IMR-90 (cell line): ENCODE measurements around the gene ARHGEF38. TPM values are rescaled to one million over a fixed set of nuclear protein-coding genes. Genes with fewer than 3 reads are reported as not detected.

Experiments
- ATAC-seq: fragments of 200-7000 bp; cut with Tn5 transposase; 2 replicates; pipeline ENCODE4 v1.9.1; 2020; ENCODE audit warnings: low read depth, mild to moderate bottlenecking, moderate library complexity
- BruUV-seq: library from RNA; stranded (reverse); fragments of 400-500 nt; replicated peaks from 2 replicates; lab custom pipeline; 2021; lab: Mats Ljungman, UMichigan
- CTCF ChIA-PET: fragments of 300-600 bp; formaldehyde crosslinking; extraction: SDS; loops from one replicate; lab custom pipeline; 2021; ENCODE audit warnings: antibody characterized with exemption; lab: Yijun Ruan, JAX
- POLR2A ChIA-PET: fragments of 300-600 bp; sonication (Branson Sonifier 250); formaldehyde crosslinking; loops from one replicate; lab custom pipeline; 2022; ENCODE audit warnings: antibody characterized with exemption; ENCODE audit not compliant: unreplicated experiment; lab: Charles Lee
- DNase-seq: peaks from one replicate; pipeline ENCODE4 v3.0.0; 2013
- H2AFZ ChIP-seq: replicated peaks from 2 replicates; pipeline ENCODE3; 2013; ENCODE audit warnings: low read length, mild to moderate bottlenecking; ENCODE audit not compliant: poor library complexity
- H2AK5ac ChIP-seq: 2 replicates; pipeline ENCODE4 v1.6.1; 2013; ENCODE audit warnings: low read depth, low read length, inconsistent platforms
- H2AK9ac ChIP-seq: replicated peaks from 2 replicates; pipeline ENCODE3; 2013; ENCODE audit warnings: mild to moderate bottlenecking, low read depth, low read length, moderate library complexity; ENCODE audit not compliant: poor library complexity
- H2BK120ac ChIP-seq: 2 replicates; pipeline ENCODE4 v1.6.1; 2013; ENCODE audit warnings: low read depth, low read length, inconsistent platforms
- H2BK15ac ChIP-seq: 3 replicates; pipeline ENCODE4 v1.6.1; 2013; ENCODE audit warnings: low read depth, low read length, inconsistent platforms
- H2BK20ac ChIP-seq: 2 replicates; pipeline ENCODE4 v1.6.1; 2013; ENCODE audit warnings: low read depth, mild to moderate bottlenecking, inconsistent platforms, low read length, moderate library complexity
- H2BK5ac ChIP-seq: 2 replicates; pipeline ENCODE4 v1.6.1; 2013; ENCODE audit warnings: mild to moderate bottlenecking, low read depth, low read length, inconsistent platforms; ENCODE audit not compliant: poor library complexity, severe bottlenecking
- H3K14ac ChIP-seq: replicated peaks from 2 replicates; pipeline ENCODE4 v1.6.1; 2013; ENCODE audit warnings: low read depth, low read length, inconsistent platforms
- H3K18ac ChIP-seq: 2 replicates; pipeline ENCODE4 v1.6.1; 2013; ENCODE audit warnings: low read depth, low read length, control low read depth
- H3K23ac ChIP-seq: 2 replicates; pipeline ENCODE4 v1.6.1; 2013; ENCODE audit warnings: low read depth, low read length, inconsistent platforms
- H3K27ac ChIP-seq: 2 replicates; pipeline ENCODE4 v1.5.1; 2013; ENCODE audit warnings: mild to moderate bottlenecking, control low read depth, low read length; ENCODE audit not compliant: insufficient read depth
- H3K27me3 ChIP-seq: 2 replicates; pipeline ENCODE4 v1.6.1; 2013; ENCODE audit warnings: low read length; ENCODE audit not compliant: control insufficient read depth, insufficient read depth
- H3K36me3 ChIP-seq: 2 replicates; pipeline ENCODE4 v1.6.1; 2013; ENCODE audit warnings: low read length, mixed read lengths; ENCODE audit not compliant: control insufficient read depth, insufficient read depth
- H3K4ac ChIP-seq: 2 replicates; pipeline ENCODE4 v1.6.1; 2013; ENCODE audit warnings: low read depth, low read length, inconsistent platforms
- H3K4me1 ChIP-seq: 2 replicates; pipeline ENCODE4 v1.6.1; 2013; ENCODE audit warnings: low read length, mixed read lengths; ENCODE audit not compliant: control insufficient read depth, insufficient read depth
- H3K4me2 ChIP-seq: 2 replicates; pipeline ENCODE4 v1.6.1; 2013; ENCODE audit warnings: low read depth, mild to moderate bottlenecking, control low read depth, low read length, moderate library complexity
- H3K4me3 ChIP-seq: 2 replicates; pipeline ENCODE4 v1.5.1; 2013; ENCODE audit warnings: low read depth, mild to moderate bottlenecking, control low read depth, low read length, moderate library complexity; ENCODE audit not compliant: insufficient read depth
- H3K56ac ChIP-seq: 2 replicates; pipeline ENCODE4 v1.6.1; 2013; ENCODE audit warnings: low read length, inconsistent platforms; ENCODE audit not compliant: insufficient read depth; ENCODE audit errors: extremely low read depth
- H3K79me1 ChIP-seq, 2 experiments: 2 replicates each; pipeline ENCODE4 v1.6.1; 2013; ENCODE audit warnings: low read length in 2 of 2, inconsistent platforms in 1 of 2, low read depth in 1 of 2
- H3K9ac ChIP-seq: 2 replicates; pipeline ENCODE4 v1.6.1; 2013; ENCODE audit warnings: low read depth, low read length, control low read depth
- H3K9me1 ChIP-seq: 2 replicates; pipeline ENCODE4 v1.6.1; 2013; ENCODE audit warnings: low read length, inconsistent platforms; ENCODE audit not compliant: insufficient read depth
- H3K9me3 ChIP-seq: 2 replicates; pipeline ENCODE4 v1.6.1; 2013; ENCODE audit warnings: low read length; ENCODE audit not compliant: control insufficient read depth, insufficient read depth
- H4K20me1 ChIP-seq: 2 replicates; pipeline ENCODE4 v1.6.1; 2013; ENCODE audit warnings: low read length, inconsistent platforms; ENCODE audit not compliant: insufficient read depth
- H4K5ac ChIP-seq: 2 replicates; pipeline ENCODE4 v1.6.1; 2013; ENCODE audit warnings: mild to moderate bottlenecking, low read depth, low read length, control low read depth
- H4K8ac ChIP-seq, 2 experiments: 2 replicates each; pipeline ENCODE4 v1.6.1; 2013; ENCODE audit warnings: low read depth in 2 of 2, low read length in 2 of 2, control low read depth in 1 of 2, inconsistent platforms in 1 of 2
- H4K91ac ChIP-seq: 2 replicates; pipeline ENCODE4 v1.6.1; 2013; ENCODE audit warnings: low read depth, low read length, inconsistent platforms; ENCODE audit not compliant: insufficient read depth
- CEBPB ChIP-seq: IDR thresholded peaks from 2 replicates; pipeline ENCODE4 v1.6.1; 2012; ENCODE audit warnings: low read depth, low read length, improper control_type of control experiment
- CHD1 ChIP-seq: IDR thresholded peaks from 2 replicates; pipeline ENCODE4 v1.6.1; 2012; ENCODE audit warnings: low read depth, low read length, improper control_type of control experiment
- CTCF ChIP-seq: conservative IDR thresholded peaks from 2 replicates; pipeline ENCODE4 v1.5.1; 2012; ENCODE audit warnings: mild to moderate bottlenecking, low read depth, low read length, improper control_type of control experiment
- ELK1 ChIP-seq: fragments of 150-350 bp; IDR thresholded peaks from 2 replicates; pipeline ENCODE4 v1.6.1; 2016; ENCODE audit warnings: low read depth, mild to moderate bottlenecking, low read length, moderate library complexity, borderline replicate concordance
- MAFK ChIP-seq: IDR thresholded peaks from 2 replicates; pipeline ENCODE4 v1.6.1; 2012; ENCODE audit warnings: low read depth, low read length, improper control_type of control experiment
- MAZ ChIP-seq: IDR thresholded peaks from 2 replicates; pipeline ENCODE4 v1.6.1; 2012; ENCODE audit warnings: low read depth, mild to moderate bottlenecking, low read length, improper control_type of control experiment, moderate library complexity, borderline replicate concordance
- MXI1 ChIP-seq: IDR thresholded peaks from 2 replicates; pipeline ENCODE4 v1.6.1; 2012; ENCODE audit warnings: low read depth, mild to moderate bottlenecking, low read length, moderate library complexity, borderline replicate concordance
- POLR2A ChIP-seq: IDR thresholded peaks from 2 replicates; pipeline ENCODE4 v1.6.1; 2012; ENCODE audit warnings: mild to moderate bottlenecking, low read depth, low read length
- RAD21 ChIP-seq: IDR thresholded peaks from 2 replicates; pipeline ENCODE4 v1.6.1; 2012; ENCODE audit warnings: low read length, improper control_type of control experiment
- RCOR1 ChIP-seq: IDR thresholded peaks from 2 replicates; pipeline ENCODE4 v1.6.1; 2012; ENCODE audit warnings: mild to moderate bottlenecking, low read length, improper control_type of control experiment; ENCODE audit not compliant: insufficient replicate concordance
- RFX5 ChIP-seq: IDR thresholded peaks from 2 replicates; pipeline ENCODE4 v1.8.0; 2012; ENCODE audit warnings: low read depth, mild to moderate bottlenecking, low read length, moderate library complexity
- WGBS, 2 experiments: methylation state at CpG; one replicate each; pipeline versions ENCODE4 v1.1.5 to v1.1.7; 2013; ENCODE audit warnings: missing lambda C conversion rate in 2 of 2; ENCODE audit not compliant: insufficient read length in 1 of 2; ENCODE audit errors: extremely low coverage in 2 of 2; 5-methylcytosine and 5-hydroxymethylcytosine counted together
- dilution Hi-C: fragments of 300-500 bp; cut with HindIII; formaldehyde crosslinking; loops from one replicate; pipeline ENCODE4 v1.14.3; 2018; ENCODE audit warnings: low sequenced_read_pairs; ENCODE audit not compliant: unreplicated experiment
- in situ Hi-C: fragments of 300-500 bp; cut with MboI; formaldehyde crosslinking; loops from 3 replicates; pipeline ENCODE4 v1.14.3; 2019; ENCODE audit warnings: low sequenced_read_pairs, inconsistent platforms, mixed read lengths
- intact Hi-C: fragments of 100-400 bp; cut with micrococcal nuclease; formaldehyde crosslinking; loops from 2 replicates; pipeline ENCODE4 v1.10.0; 2022
- polyA plus RNA-seq, 3 experiments: library from polyadenylated mRNA; depleted of rRNA; stranded (reverse); fragments of >200 nt; gene quantifications; 2 replicates each; pipeline ENCODE4 v1.2.3, GENCODE V29; 2012; ENCODE audit warnings: low replicate concordance in 1 of 3
- total RNA-seq: library from RNA; depleted of rRNA; stranded (reverse); fragments of >200 nt; gene quantifications from 2 replicates; pipeline ENCODE4 v1.2.3, GENCODE V29; 2012

ARHGEF38 gene
- total and polyA plus RNA-seq, 2 of the 4 experiments (the other 2 are of a cell fraction) = not detected

- in situ Hi-C loops (no loop called here), intact Hi-C loops (no loop called here), dilution Hi-C loops (no loop called here)
- Histone ChIP-seq H3K18ac (no peak overlapping the region), H3K4me2 (no peak overlapping the region), H2AK9ac (no peak overlapping the region), H2AFZ (no peak overlapping the region), H2BK5ac (no peak overlapping the region), H3K9me1 (no peaks in the 10 kb centered on the region), H4K8ac (no peak overlapping the region), H2AK5ac (no peak overlapping the region), H3K27ac (no peak overlapping the region), H3K23ac (no peak overlapping the region), H4K20me1 (no peaks in the 10 kb centered on the region), H3K9ac (no peak overlapping the region), H3K4ac (no peak overlapping the region), H3K36me3 (no peaks in the 10 kb centered on the region), H3K79me1 (no peaks in the 10 kb centered on the region), H3K4me3 (no peak overlapping the region), H3K56ac (no peak overlapping the region), H2BK15ac (no peak overlapping the region), H3K27me3 (no peaks in the 10 kb centered on the region), H3K14ac (no peak overlapping the region), H4K5ac (no peak overlapping the region), H3K9me3 (no peaks in the 10 kb centered on the region), H3K4me1 (no peaks in the 10 kb centered on the region), H2BK20ac (no peak overlapping the region), H4K91ac (no peak overlapping the region), H2BK120ac (no peak overlapping the region)
- no TSS peak for BruUV-seq
- ChIA-PET POLR2A (no interaction called here), CTCF (no interaction called here)
- DNase-seq (no peak), ATAC-seq (no peak)
- TF ChIP-seq MAFK (no peak), RAD21 (no peak), MXI1 (no peak), CHD1 (no peak), POLR2A (no peak), RCOR1 (no peak), ELK1 (no peak), MAZ (no peak), CEBPB (no peak), RFX5 (no peak), CTCF (no peak)
- no CpG with 5 or more reads among the region's 1 CpG for WGBS, 2 experiments
Observed at GRCh38 chr4:105548483-105548882, 3.9 kb upstream of the ARHGEF38 start.
